B cell (primary cell): ENCODE results near the gene PGK2. TPM values are rescaled to one million over a fixed set of nuclear protein-coding genes. Genes with fewer than 3 reads are reported as not detected.

Experiments used
- ATAC-seq: fragments of 200-7000 bp; cut with Tn5 transposase; one replicate; pipeline ENCODE4 v1.10.0; 2021; ENCODE audit warnings: low read depth, mild to moderate bottlenecking, moderate number of reproducible peaks, moderate library complexity
- CTCF ChIA-PET: fragments of 350-600 bp; sonication (Branson Sonifier 250); formaldehyde crosslinking; loops from one replicate; lab custom pipeline; 2021; ENCODE audit warnings: antibody characterized with exemption, inconsistent platforms; lab: Charles Lee
- POLR2A ChIA-PET: fragments of 350-600 bp; sonication (Branson Sonifier 250); formaldehyde crosslinking; loops from one replicate; lab custom pipeline; 2021; ENCODE audit warnings: antibody characterized with exemption; lab: Charles Lee
- DNase-seq: peaks from one replicate; pipeline ENCODE4 v3.0.0; 2013
- H2AFZ ChIP-seq: 2 replicates; pipeline ENCODE4 v1.6.1; 2012; ENCODE audit warnings: mild to moderate bottlenecking, low read depth, low read length; ENCODE audit not compliant: insufficient read depth, poor library complexity, severe bottlenecking
- H3K27ac ChIP-seq, 2 donors: 1 replicate in 1 of 2; 2 replicates in 1 of 2; pipeline ENCODE4 v1.5.1; 2012 to 2013; ENCODE audit warnings: low read length in 2 of 2, mild to moderate bottlenecking in 2 of 2, moderate library complexity in 1 of 2
- H3K27me3 ChIP-seq, 4 experiments: fragments of 200-600 bp in 1 of 4; sonication (generic) in 1 of 4; replicated peaks in 1 of 4; 1 replicate in 2 of 4; 2 replicates in 2 of 4; pipeline versions ENCODE4 v1.6.1 to v1.7.0; 2013 to 2016; ENCODE audit warnings: low read length in 3 of 4, mild to moderate bottlenecking in 2 of 4, mixed read lengths in 1 of 4, moderate library complexity in 1 of 4; ENCODE audit not compliant: insufficient read depth in 4 of 4, control insufficient read depth in 3 of 4; ENCODE audit errors: control extremely low read depth in 1 of 4
- H3K36me3 ChIP-seq, 2 experiments: replicated peaks in 1 of 2; 1 replicate in 1 of 2; 2 replicates in 1 of 2; pipeline versions ENCODE4 v1.6.1 to v1.7.1; 2013; ENCODE audit warnings: low read length in 1 of 2; ENCODE audit not compliant: insufficient read depth in 2 of 2, control insufficient read depth in 1 of 2; ENCODE audit errors: control extremely low read depth in 1 of 2, extremely low read depth in 1 of 2
- H3K4me1 ChIP-seq, 2 donors: fragments of 200-600 bp in 1 of 2; sonication (generic) in 1 of 2; 1 replicate in 1 of 2; 2 replicates in 1 of 2; pipeline versions ENCODE4 v1.5.1 to v1.6.1; 2013 to 2017; ENCODE audit warnings: low read length in 2 of 2; ENCODE audit not compliant: control insufficient read depth in 2 of 2, insufficient read depth in 2 of 2
- H3K4me2 ChIP-seq: replicated peaks from 2 replicates; pipeline ENCODE3; 2012; ENCODE audit warnings: mild to moderate bottlenecking, low read depth, low read length; ENCODE audit not compliant: poor library complexity, severe bottlenecking
- H3K4me3 ChIP-seq, 5 experiments: fragments of 200-600 bp in 1 of 5; sonication (generic) in 1 of 5; 1 replicate in 3 of 5; 2 replicates in 2 of 5; pipeline versions ENCODE4 v1.5.1 to v1.7.0; 2011 to 2016; ENCODE audit warnings: low read length in 4 of 5, mild to moderate bottlenecking in 4 of 5, low read depth in 2 of 5, control low read depth in 1 of 5, moderate library complexity in 1 of 5; ENCODE audit not compliant: insufficient read depth in 1 of 5; ENCODE audit errors: control extremely low read depth in 1 of 5, extremely low read depth in 1 of 5
- H3K79me2 ChIP-seq: fragments of 200-600 bp; sonication (generic); one replicate; pipeline ENCODE4 v1.6.0; 2016; ENCODE audit warnings: low read length; ENCODE audit not compliant: control insufficient read depth, insufficient read depth
- H3K9ac ChIP-seq: fragments of 200-600 bp; sonication (generic); 2 replicates; pipeline ENCODE4 v1.6.1; 2017; ENCODE audit warnings: mild to moderate bottlenecking, low read length, moderate library complexity
- H3K9me3 ChIP-seq, 3 donors: one replicate each; pipeline versions ENCODE4 v1.6.1 to v1.7.1; 2013; ENCODE audit warnings: low read length in 2 of 3; ENCODE audit not compliant: control insufficient read depth in 2 of 3, insufficient read depth in 1 of 3; ENCODE audit errors: control extremely low read depth in 1 of 3
- H4K20me1 ChIP-seq: 2 replicates; pipeline ENCODE4 v1.6.0; 2012; ENCODE audit warnings: mild to moderate bottlenecking, low read length; ENCODE audit not compliant: insufficient read depth, control insufficient read depth, poor library complexity, severe bottlenecking
- H3K27ac Mint-ChIP-seq: one replicate; pipeline ENCODE4 v1.8.0; 2021; ENCODE audit warnings: mixed read lengths
- H3K27me3 Mint-ChIP-seq: one replicate; pipeline ENCODE4 v1.8.0; 2021; ENCODE audit warnings: mixed read lengths
- H3K4me1 Mint-ChIP-seq: one replicate; pipeline ENCODE4 v1.8.0; 2021; ENCODE audit warnings: mixed read lengths
- H3K4me3 Mint-ChIP-seq: one replicate; pipeline ENCODE4 v1.8.0; 2021; ENCODE audit warnings: mixed read lengths
- H3K9me3 Mint-ChIP-seq: one replicate; pipeline ENCODE4 v1.8.0; 2022; ENCODE audit warnings: mixed read lengths; ENCODE audit not compliant: insufficient read depth
- EZH2 ChIP-seq: IDR thresholded peaks from 2 replicates; pipeline ENCODE4 v1.6.1; 2012; ENCODE audit warnings: borderline replicate concordance, low read depth, mild to moderate bottlenecking, moderate library complexity, low read length; ENCODE audit not compliant: insufficient read depth, poor library complexity, severe bottlenecking
- WGBS: methylation state at CpG from one replicate; pipeline ENCODE4 v1.1.5; 2013; ENCODE audit warnings: missing lambda C conversion rate; ENCODE audit not compliant: insufficient coverage; 5-methylcytosine and 5-hydroxymethylcytosine counted together
- intact Hi-C: fragments of 100-400 bp; cut with micrococcal nuclease; formaldehyde crosslinking; loops from one replicate; pipeline ENCODE4 v1.10.0; 2022
- polyA plus RNA-seq: library from polyadenylated mRNA; depleted of rRNA; stranded (reverse); fragments of >200 nt; gene quantifications from 2 replicates; pipeline ENCODE4 v1.2.3, GENCODE V29; 2012
- total RNA-seq, 2 donors: library from RNA; stranded (reverse); fragments of 120-200 nt in 1 of 2; gene quantifications; 1 replicate in 1 of 2; 2 replicates in 1 of 2; pipeline versions ENCODE4 v1.2.3 to v1.2.4, GENCODE V29; 2013 to 2022
- TF ChIP-seq, protein P1 (sequence below): fragments of 200-600 bp; IDR thresholded peaks from one replicate; pipeline ENCODE4 v1.8.0; 2022; ENCODE audit warnings: antibody characterized with exemption, mild to moderate bottlenecking

The PGK2 gene
- total and polyA plus RNA-seq, 2 donors (not counting 1 experiment from before 2014, with no cell fraction given), result not detected

DNA sequence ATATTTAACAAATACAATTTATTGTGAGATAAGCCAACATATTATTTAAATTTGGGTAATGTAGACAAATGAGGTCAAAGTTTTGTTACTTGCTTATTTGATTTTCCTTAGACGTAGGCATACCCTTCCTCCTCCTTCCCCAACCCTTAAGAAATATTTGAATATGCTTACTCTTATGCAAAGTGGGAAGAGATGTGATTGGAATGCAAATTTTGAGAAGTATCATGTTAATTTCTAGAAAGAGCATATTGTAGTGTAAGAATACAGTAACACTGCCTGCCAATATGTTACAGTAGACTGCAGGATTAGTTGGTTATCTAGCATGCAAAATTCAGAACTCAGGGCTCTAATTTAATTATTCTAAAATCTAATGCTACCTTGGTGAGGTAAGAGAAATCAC is 46.3 kb upstream of the PGK2 start:
- Histone ChIP-seq H3K9ac (no peak overlapping the region), H3K36me3 (no peaks in the 10 kb centered on the region), H3K4me3 (no peak overlapping the region), H3K27ac (no peak overlapping the region), H3K79me2 (no peaks in the 10 kb centered on the region), H3K4me1 (no peaks in the 10 kb centered on the region), H3K4me2 (no peak overlapping the region), H4K20me1 (no peaks in the 10 kb centered on the region), H3K27me3 (no peaks in the 10 kb centered on the region), H2AFZ (no peak overlapping the region), H3K9me3 (no peaks in the 10 kb centered on the region)
- DNase-seq, result no peak
- ChIA-PET POLR2A (no interaction called here), CTCF (no interaction called here)
- no peaks in the 10 kb centered on the region for H3K4me1 Mint-ChIP-seq
- H3K27ac Mint-ChIP-seq, result no peak overlapping the region
- no peak overlapping the region for H3K4me3 Mint-ChIP-seq
- no peaks in the 10 kb centered on the region for H3K27me3 Mint-ChIP-seq
- no peaks in the 10 kb centered on the region for H3K9me3 Mint-ChIP-seq
- intact Hi-C loops, result no loop called here
- no peak for TF ChIP-seq EZH2
- TF ChIP-seq, protein P1, sequence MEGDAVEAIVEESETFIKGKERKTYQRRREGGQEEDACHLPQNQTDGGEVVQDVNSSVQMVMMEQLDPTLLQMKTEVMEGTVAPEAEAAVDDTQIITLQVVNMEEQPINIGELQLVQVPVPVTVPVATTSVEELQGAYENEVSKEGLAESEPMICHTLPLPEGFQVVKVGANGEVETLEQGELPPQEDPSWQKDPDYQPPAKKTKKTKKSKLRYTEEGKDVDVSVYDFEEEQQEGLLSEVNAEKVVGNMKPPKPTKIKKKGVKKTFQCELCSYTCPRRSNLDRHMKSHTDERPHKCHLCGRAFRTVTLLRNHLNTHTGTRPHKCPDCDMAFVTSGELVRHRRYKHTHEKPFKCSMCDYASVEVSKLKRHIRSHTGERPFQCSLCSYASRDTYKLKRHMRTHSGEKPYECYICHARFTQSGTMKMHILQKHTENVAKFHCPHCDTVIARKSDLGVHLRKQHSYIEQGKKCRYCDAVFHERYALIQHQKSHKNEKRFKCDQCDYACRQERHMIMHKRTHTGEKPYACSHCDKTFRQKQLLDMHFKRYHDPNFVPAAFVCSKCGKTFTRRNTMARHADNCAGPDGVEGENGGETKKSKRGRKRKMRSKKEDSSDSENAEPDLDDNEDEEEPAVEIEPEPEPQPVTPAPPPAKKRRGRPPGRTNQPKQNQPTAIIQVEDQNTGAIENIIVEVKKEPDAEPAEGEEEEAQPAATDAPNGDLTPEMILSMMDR, result no peak
- ATAC-seq, result no peak
- no CpG with 5 or more reads among the region's 1 CpG for WGBS

DNA sequence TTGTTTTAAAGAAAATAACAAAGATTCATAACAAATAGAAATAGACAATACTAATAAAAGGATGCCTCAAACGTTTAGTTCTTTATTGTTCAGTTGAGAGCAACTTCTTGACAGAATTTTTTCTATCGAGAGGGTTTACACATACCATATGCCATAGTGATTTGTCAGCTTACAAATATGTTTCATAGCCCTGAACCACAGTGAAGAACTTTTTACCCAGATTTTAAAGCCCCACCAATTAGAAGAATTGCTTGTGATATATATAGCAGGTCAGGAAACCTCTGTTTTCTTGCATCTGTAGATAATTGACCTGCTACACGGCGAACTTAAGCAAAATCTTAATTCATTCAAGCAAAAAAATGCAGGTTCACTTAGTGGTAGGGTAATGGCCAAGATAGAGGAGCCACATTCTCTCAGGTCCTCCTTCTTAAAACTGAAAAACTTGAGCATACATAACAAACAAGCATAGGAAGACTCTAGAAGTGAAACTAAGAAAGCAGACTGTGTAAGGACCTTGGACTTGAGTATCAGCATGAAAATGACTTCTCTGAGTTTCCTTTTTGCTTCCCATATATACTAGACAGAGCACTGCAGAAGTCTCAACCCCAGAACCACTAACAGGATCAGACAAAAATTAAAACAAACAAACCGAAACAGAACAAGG is 39.8 kb upstream of the PGK2 start:
- H3K4me3 ChIP-seq, result no peak overlapping the region
- ATAC-seq (no peak), DNase-seq (no peak)
- H3K79me2 ChIP-seq, result no peaks in the 10 kb centered on the region
- no peak overlapping the region for H2AFZ ChIP-seq
- H3K27me3 ChIP-seq, result no peaks in the 10 kb centered on the region
- H3K4me2 ChIP-seq, result no peak overlapping the region
- POLR2A ChIA-PET, result no interaction called here
- H3K9me3 ChIP-seq, result no peaks in the 10 kb centered on the region
- H3K9ac ChIP-seq, result no peak overlapping the region
- H3K36me3 ChIP-seq, result no peaks in the 10 kb centered on the region
- intact Hi-C loops, result no loop called here
- no peaks in the 10 kb centered on the region for H3K4me1 ChIP-seq
- H3K27me3 Mint-ChIP-seq, result no peaks in the 10 kb centered on the region
- no CpG with 5 or more reads among the region's 5 CpGs for WGBS
- no peaks in the 10 kb centered on the region for H3K4me1 Mint-ChIP-seq
- no peak overlapping the region for H3K27ac ChIP-seq
- H3K9me3 Mint-ChIP-seq, result no peaks in the 10 kb centered on the region
- H3K27ac Mint-ChIP-seq, result no peak overlapping the region
- TF ChIP-seq, protein P1, result no peak
- TF ChIP-seq EZH2, result no peak
- CTCF ChIA-PET, result no interaction called here
- no peaks in the 10 kb centered on the region for H4K20me1 ChIP-seq
- no peak overlapping the region for H3K4me3 Mint-ChIP-seq
